ENCODE results near the gene GNGT2. TPM values are rescaled to one million over a fixed set of nuclear protein-coding genes. Genes with fewer than 3 reads are reported as not detected.
A peak's percentile ranks its signal among the peaks of the same experiment; 100 is the strongest.

GNGT2 gene
- polyA plus RNA-seq, 1 of the 3 experiments (the other 2 are of a cell fraction): 11.0 TPM

- no peaks in the 10 kb centered on the region for H3K9me3 ChIP-seq
- POLR2A ChIA-PET: no interaction called here
- H3K36me3 ChIP-seq (replicated peaks in 1 of 2; ENCODE audit: control insufficient read depth in 1 of 2, insufficient read depth in 2 of 2, low read length in 1 of 2): no peaks in the 10 kb centered on the region
- CTCF ChIA-PET: interaction anchor here (1.0 to 8.6 kb wide), 8 partner anchors 9 to 242 kb away, joined by 3 to 105 read pairs (median 4); no protein-coding TSS in a partner anchor
- no peaks in the 10 kb centered on the region for H3K79me2 ChIP-seq (ENCODE audit: insufficient read depth)
- no peaks in the 10 kb centered on the region for H4K20me1 ChIP-seq (ENCODE audit: insufficient read depth)
- WGBS (ENCODE audit: low lambda C conversion rate): 3% methylated on average over 52 of the region's 58 CpGs
- TF ChIP-seq GABPA (IDR thresholded peaks at IDR 0.05; ENCODE audit: low read depth) (no peak), SIN3A (IDR thresholded peaks at IDR 0.05; ENCODE audit: borderline replicate concordance, low read depth, low read length) (0 out of 2 replicates have a peak, but pooled peaks have one; percentile 21), NRF1 (IDR thresholded peaks at IDR 0.05; ENCODE audit: low read depth, low read length) (peak; percentile 45; the same call in 1 of the 2 replicates), MXI1 (IDR thresholded peaks at IDR 0.05; ENCODE audit: low read depth, low read length) (0 out of 2 replicates have a peak, but pooled peaks have one; percentile 5), REST (IDR thresholded peaks at IDR 0.05; ENCODE audit: low read depth, low read length) (no peak), RFX5 (IDR thresholded peaks at IDR 0.05; ENCODE audit: low read length) (peak; percentile 90), MAX (IDR thresholded peaks at IDR 0.05; ENCODE audit: low read depth) (0 out of 2 replicates have a peak, but pooled peaks have one; percentile 55)
- peaks cover 53% of the 10 kb centered on the region for H3K27me3 ChIP-seq (ENCODE audit: insufficient read depth)
- peak within 1 kb of the TSS; percentile 81 for H2AFZ ChIP-seq (ENCODE audit: low read depth)
- H3K4me1 ChIP-seq (ENCODE audit: control insufficient read depth in 1 of 2, insufficient read depth in 2 of 2, low read depth in 1 of 2, low read length in 1 of 2): peaks cover 0 to 9% of the 10 kb centered on the region in 2 experiments; a peak in 1 of 4 replicates
- no peaks in the 10 kb centered on the region for H3K9me2 ChIP-seq
- peak within 1 kb of the TSS; percentile 8; the same call in 1 of the 2 replicates for H3K9ac ChIP-seq
- peak within 1 kb of the TSS; percentile 61 to 73 for H3K4me3 ChIP-seq (ENCODE audit: low read depth in 2 of 2, low read length in 1 of 2)
- peak; percentile 99 for DNase-seq
- no peak within 1 kb of the TSS for H3K27ac ChIP-seq (ENCODE audit: low read depth in 2 of 2, low read length in 1 of 2)
- H3K4me2 ChIP-seq: peak within 1 kb of the TSS; percentile 99
- H3F3A ChIP-seq (replicated peaks; ENCODE audit: insufficient read depth): peaks cover 6% of the 10 kb centered on the region
Observed at GRCh38 chr17:49230636-49231562, 20.5 kb upstream of the GNGT2 start, which contains the start of gene PHOSPHO1. TSS of gene PHOSPHO1 (minus strand) at chr17:49230787. CDS start at chr17:49226691, 4,096 bp downstream.

- TF ChIP-seq REST (IDR thresholded peaks at IDR 0.05; ENCODE audit: low read depth, low read length) (no peak), GATA2 (CRISPR knock-in tag; IDR thresholded peaks at IDR 0.05) (no peak), RAD21 (IDR thresholded peaks at IDR 0.05; ENCODE audit: low read length) (no peak), POLR2AphosphoS5 (IDR thresholded peaks at IDR 0.05; ENCODE audit: low read depth, low read length) (no peak), FOXM1 (IDR thresholded peaks at IDR 0.05; ENCODE audit: low read depth) (no peak), NRF1 (IDR thresholded peaks at IDR 0.05; ENCODE audit: low read depth, low read length) (no peak), MAX (IDR thresholded peaks at IDR 0.05; ENCODE audit: low read depth) (no peak), TCF12 (IDR thresholded peaks at IDR 0.05) (no peak), GABPA (IDR thresholded peaks at IDR 0.05; ENCODE audit: low read depth) (no peak)
- Histone ChIP-seq H3K79me2 (ENCODE audit: insufficient read depth) (no peaks in the 10 kb centered on the region), H3F3A (replicated peaks; ENCODE audit: insufficient read depth) (peaks cover 6% of the 10 kb centered on the region), H3K27ac (ENCODE audit: low read depth in 2 of 2, low read length in 1 of 2) (no peak overlapping the region), H3K27me3 (ENCODE audit: insufficient read depth) (peaks cover 53% of the 10 kb centered on the region), H3K4me2 (peak overlapping the region; percentile 99), H3K4me1 (ENCODE audit: control insufficient read depth in 1 of 2, insufficient read depth in 2 of 2, low read depth in 1 of 2, low read length in 1 of 2) (peaks cover 0 to 9% of the 10 kb centered on the region in 2 experiments; a peak in 1 of 4 replicates), H3K9me2 (no peaks in the 10 kb centered on the region), H3K4me3 (ENCODE audit: low read depth in 2 of 2, low read length in 1 of 2) (peak overlapping the region; percentile 61 to 73), H2AFZ (ENCODE audit: low read depth) (peak overlapping the region; percentile 81), H3K9me3 (no peaks in the 10 kb centered on the region), H3K36me3 (replicated peaks in 1 of 2; ENCODE audit: control insufficient read depth in 1 of 2, insufficient read depth in 2 of 2, low read length in 1 of 2) (no peaks in the 10 kb centered on the region), H4K20me1 (ENCODE audit: insufficient read depth) (no peaks in the 10 kb centered on the region), H3K9ac (no peak overlapping the region; the same call in 1 of the 2 replicates)
- peak; percentile 60 for DNase-seq
- ChIA-PET CTCF (interaction anchor here (0.9 to 8.6 kb wide), 14 partner anchors 8 to 243 kb away, joined by 3 to 105 read pairs (median 4); no protein-coding TSS in a partner anchor), POLR2A (no interaction called here)
- 6% methylated on average over 26 of the region's 36 CpGs for WGBS (ENCODE audit: low lambda C conversion rate)
Observed at GRCh38 chr17:49229805-49230600, 19.6 kb upstream of the GNGT2 start.

All from SK-N-SH (cell line).